Stimulated activated CD4-positive, alpha-beta T cell treated with anti-CD3 and anti-CD28 coated beads, TNF-alpha, amount 100 ng/mL, for 1 hour (primary cell): ENCODE measurements around the gene ASPN.

ENCODE experiments used
- DNase-seq, 3 donors: peaks; one replicate each; pipeline ENCODE4 v3.0.0-alpha.2; 2020; ENCODE audit warnings: low read depth in 3 of 3, low spot score in 1 of 3

Gene ASPN

DNA sequence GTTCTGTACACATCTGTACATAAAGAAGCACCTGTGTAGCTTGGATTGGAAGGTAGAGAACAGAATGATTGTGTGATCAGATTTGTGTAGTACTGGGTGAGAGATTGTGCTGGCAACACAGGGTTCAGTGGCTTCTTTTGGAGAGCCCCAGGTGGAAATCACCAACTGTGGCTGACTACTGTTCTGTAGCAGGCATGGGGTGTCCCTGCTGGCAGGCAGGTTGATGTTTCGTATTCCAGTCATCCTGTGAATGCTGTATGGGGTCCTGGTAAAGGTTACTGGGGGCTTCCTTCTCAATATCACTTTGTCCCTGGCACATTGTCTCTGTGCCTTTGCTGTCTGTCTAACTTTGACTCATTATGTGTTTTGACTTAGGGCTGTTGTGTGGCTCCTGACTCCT lies 5.3 kb downstream of the ASPN start:
- DNase-seq, result no peak

DNA sequence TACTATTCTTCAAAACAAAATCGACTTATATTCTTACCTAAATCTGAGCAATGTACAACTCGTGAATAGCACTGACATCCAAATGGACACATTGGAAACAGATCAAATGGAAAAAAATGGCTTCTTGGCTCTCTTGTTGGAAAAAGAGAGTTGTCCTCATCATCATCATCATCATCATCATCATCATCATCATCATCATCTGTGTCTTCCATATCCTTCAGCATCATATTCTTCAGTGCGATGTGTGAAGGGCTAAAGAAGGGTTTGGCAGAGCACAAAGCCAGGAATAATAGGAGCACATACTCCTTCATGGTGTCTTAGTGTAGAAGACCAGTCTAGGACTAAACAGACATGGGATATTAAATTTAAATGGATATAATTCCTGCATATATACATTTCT lies 7.7 kb downstream of the ASPN start:
- no peak for DNase-seq

DNA sequence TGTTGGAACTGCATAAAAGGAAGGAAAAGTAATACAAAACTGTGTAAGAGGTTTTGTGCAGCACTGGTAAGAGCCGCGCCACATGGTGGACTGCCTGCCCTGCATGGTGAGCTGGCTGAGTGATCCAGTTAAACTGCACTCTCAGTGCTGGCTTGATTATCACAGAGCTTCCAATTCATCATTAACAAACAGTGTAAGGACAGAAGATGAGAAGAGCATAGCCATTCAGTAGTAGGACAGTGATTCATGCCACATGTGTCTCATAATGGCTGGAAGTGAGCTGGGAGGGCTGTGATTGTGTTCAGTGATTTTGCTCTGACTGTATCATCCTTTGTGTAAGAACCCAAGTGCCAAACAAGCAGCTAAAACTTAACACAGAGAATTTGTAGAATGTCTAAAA lies 14.1 kb downstream of the ASPN start:
- DNase-seq, result no peak

DNA sequence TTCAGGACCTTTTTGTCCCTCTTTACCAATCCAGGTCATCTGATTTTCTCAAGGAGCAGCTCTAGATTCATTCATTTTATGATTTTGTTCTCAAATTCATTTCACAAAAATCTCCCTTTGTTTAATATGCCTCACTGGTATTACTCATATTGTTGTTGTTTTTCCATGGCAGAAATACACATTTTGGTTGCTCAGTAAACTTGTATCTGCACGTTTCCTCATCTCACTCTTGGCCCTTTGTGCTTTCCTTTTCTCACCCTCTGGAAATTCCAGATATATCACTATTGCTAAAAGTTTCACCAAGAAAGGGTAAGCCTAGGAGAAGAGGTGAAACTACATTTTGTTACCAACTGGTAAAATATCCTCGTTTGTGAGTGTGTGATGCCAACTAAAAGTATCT lies 14.8 kb downstream of the ASPN start:
- DNase-seq, result no peak

- DNase-seq, result no peak
Measured at GRCh38 chr9:92467041-92467440, 15.3 kb downstream of the ASPN start.

DNA sequence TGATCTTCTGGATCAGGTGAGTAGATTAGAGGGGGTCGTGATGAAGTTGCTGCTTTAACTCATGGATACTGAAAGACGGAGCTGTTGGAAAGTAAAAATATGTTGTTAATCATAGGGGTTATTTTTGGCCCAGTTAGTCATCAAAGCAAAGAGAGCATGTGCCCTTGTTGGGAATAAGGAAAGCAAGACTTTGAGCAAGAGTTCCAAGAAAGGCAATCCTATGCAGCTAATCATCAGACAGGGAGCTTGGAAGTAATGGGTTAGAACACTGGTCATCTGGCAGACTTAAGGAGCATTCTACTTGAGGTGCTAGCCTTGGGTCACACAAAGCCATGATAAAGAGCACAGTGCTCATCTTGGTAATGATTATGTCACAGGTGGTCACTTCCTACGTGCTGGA lies 18.3 kb downstream of the ASPN start:
- no peak for DNase-seq

- DNase-seq, result no peak
Measured at GRCh38 chr9:92463387-92463786, 18.9 kb downstream of the ASPN start.

DNA sequence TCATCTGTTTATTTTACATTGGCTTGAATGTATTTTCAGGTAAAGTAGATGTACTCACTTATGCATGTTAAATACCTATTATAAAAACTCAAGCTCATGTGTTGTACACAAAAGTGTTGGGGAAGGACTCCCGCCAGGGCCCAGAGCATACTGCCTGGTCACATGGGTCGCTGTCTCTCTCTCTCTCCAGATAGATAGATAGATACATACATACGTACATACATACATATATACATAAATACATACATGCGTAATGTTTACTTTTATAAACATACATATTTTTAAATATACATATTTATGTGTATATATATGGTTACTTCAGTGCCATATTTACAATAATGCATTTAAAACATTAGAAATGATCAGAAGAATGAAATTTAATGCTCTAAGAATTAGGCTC lies 24.7 kb downstream of the ASPN start:
- no peak for DNase-seq

DNA sequence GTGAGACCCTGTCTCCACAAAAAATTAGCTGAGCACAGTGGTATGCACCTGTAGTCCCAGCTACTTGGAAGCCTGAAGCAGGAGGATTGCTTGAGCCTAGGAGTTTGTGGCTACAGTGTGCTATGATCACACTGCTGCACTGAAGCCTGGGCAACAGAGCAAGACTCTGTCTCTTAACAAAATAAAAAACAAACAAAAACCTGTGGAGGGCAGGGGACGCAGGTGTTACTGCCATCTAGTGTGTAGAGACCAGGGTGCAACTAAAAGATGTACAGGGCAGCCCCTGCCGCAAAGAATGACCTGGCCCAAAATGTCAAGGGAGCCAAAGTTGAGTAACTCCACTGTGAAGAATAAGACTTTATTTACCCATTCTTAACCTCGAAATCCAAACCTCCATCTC lies 27.1 kb downstream of the ASPN start:
- no peak for DNase-seq

DNA sequence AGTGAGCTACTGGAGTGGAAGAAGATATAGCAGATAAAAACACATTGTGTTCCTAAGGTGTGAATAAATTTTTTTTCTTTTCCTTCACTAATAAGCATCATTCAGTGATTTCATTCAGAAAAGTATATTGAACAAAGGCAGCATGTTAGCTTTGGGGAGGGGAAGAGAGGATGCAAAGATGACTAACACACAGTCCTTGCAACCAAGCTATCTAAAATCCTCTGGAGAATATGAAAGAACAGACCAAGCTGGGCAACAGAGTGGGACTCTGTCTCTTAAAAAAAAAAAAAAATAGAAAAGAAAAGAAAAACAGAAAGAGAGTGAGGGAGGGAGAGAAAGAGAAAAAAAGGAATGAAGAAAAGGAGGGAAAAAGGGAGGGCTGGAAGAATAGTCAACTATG lies 35.8 kb downstream of the ASPN start:
- no peak for DNase-seq

DNA sequence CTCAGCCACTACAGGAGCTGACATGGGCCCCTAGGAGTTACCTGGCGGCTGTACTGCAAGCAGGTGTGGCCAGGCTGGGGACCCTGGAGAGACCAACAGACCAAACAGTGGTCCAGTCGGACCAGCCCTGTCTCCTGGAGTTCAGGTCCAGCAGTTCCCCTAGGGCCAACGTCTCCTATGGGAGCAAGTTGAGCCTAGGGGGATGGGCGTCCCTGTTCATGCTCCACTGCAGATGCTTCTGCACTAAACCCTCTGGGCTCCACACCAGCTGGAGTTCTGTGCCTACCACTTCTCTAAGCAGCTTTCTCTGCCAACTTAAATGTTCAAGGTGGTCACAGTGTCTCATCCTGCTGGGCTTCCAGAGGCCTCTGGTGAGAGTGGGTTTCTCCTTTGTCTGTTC lies 37.5 kb downstream of the ASPN start:
- DNase-seq, result no peak

GRCh38 chr9:92440751-92441046 lies 41.6 kb downstream of the ASPN start:
- no peak for DNase-seq

DNA sequence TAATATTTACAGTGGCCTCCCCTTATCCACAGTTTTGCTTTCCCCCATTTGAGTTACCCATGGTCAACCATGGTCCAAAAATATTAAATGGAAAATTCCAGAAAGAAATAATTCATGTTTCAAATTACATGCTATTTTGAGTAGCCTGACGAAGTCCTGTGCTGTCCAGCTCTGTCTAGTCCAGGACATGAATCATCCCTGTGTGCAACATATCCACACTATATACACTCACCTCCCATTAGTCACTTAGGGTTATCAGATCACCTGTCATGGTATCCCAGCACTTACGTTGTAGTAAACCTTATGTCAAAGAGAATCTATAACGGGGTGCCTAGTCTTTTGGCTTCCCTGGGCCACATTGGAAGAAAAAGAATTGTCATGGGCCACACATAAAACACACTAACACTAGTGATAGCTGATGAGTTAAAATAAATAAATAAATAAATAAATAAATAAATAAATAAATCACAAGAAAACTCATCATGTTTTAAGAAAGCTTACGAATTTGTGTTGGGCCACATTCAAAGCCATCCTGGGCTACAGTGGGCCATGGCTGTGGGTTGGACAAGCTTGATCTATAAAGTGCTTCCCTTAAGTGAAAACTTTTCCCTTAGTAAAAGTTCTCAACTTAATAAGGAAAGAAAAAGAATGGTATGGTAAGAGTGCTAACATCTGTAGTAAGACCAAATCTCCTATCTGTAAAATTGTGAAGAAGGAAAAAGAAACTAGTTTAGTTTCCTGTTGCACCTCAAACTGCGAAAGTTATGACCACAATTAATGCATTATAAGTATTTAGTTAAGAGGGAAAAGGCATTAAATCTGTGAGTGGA lies 42.2 kb downstream of the ASPN start:
- no peak for DNase-seq

GRCh38 chr9:92438900-92439526 lies 43.3 kb downstream of the ASPN start:
- DNase-seq, result no peak

- no peak for DNase-seq
Measured at GRCh38 chr9:92435263-92435662, 47.0 kb downstream of the ASPN start.

DNA sequence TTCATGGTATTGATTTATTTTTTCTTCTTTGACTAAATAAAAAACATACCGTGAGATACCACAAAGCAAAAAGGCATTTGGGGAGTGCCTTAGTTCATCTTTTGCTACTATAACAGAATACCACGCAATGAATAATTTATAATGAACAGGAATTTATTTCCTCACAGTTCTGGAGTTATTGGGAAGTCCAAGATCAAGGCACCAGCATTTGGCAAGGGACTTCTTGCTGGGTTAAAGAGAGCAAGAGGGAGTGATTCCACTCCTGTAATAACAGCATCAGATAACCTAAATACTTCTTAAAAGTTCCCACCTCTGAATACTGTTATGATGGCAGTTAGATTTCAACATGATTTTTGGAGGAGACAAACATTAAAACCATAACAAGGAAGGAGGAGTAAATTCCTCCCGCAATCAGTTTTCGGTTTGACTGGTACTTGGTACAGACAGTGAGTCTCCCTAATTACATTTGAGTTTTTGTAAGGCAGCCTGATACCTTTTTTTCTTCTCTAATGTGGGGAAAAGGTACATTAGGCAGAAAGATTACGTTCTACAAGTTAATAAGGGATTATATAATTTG lies 49.2 kb downstream of the ASPN start:
- DNase-seq, result no peak

DNA sequence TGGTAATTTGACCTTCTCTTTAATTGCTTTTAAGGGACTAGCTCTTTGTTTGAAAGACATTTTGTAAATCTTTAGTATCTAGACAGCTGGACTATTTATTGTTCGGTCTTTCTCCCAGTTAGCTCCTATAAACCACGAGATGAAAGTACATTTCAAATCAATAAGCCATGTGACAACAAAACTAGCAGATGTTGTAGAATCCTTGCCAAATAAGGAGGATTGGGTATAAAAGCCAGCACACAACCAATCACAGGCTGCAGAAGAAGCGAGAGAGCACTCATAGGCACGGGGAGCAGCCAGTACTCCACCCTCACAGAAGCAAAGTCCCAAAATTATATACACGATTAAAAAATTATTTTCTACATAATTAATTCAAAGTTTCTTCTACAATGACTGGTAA lies 50.0 kb downstream of the ASPN start:
- DNase-seq, result no peak

DNA sequence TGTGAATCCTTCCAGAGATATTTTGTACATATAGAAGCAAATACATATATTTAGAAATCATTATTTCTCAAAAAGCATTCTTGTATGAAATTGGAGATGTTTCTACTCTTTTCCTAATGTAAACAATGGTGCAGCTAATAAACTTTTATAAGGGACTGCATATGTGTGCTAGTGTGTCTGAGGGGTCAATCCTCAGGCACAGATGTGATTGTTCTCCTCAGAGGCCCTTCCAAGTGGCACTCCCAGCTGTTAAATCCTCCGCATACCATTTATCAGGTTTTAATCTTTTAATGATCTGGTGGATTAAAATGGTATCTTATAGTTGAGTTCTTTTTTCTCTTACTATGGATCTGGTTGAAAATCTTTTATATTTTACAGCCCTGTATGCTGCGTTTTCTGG lies 52.5 kb downstream of the ASPN start:
- no peak for DNase-seq

DNA sequence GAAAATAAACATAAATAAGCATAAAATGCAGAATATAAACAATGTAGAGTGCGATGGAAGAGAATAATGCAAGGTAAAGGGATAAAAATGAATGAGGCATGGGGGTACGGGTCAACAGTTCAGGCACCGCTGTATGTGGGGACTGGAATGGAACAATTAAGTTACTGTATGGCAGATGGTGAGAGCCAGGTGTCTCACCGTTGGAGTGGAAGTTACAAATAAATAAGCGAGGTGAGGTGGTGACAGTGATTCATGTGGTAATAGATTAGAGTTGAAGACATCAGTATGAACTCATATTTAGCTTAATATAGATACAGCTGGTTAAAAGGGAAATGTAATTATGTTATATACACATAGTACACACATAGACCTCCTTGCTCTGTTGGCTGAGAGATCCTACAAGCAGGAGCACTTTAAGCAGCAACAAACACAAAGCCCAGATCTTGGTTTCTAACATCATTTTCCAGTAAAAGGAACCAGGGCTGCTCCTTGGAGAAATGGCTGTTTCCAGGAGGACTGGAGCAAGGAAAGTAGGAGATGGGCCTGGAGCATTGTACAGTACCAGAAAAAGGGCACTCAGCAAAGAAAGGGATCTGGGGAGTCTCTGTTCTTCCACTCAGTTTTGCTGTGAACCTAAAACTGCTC lies 55.7 kb downstream of the ASPN start:
- no peak for DNase-seq

DNA sequence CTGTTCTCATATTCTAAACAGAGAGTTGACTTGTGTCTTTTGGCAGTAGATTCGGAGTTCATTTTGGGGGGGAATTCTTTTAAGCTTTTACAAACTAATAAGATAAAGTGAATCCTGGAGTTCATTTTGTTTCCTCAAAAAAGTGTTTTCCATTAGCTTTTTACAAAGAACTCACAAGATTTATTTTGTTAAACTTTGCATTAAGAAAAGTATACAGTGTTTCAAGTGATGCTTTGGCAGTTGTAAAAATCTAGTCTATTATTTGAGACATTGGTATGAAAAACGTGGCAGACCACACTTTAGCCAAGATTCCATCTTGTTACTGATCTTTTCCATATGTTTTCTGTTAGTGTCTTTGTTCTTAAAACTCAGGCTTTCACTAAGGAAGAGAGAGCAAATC lies 56.8 kb downstream of the ASPN start:
- no peak for DNase-seq

GRCh38 chr9:92424340-92424739 lies 58.0 kb downstream of the ASPN start, which contains the start of gene OMD:
Gene OMD (minus strand): TSS chr9:92424471. CDS start chr9:92417558, 6,913 bp downstream.
- no peak for DNase-seq

- no peak for DNase-seq
Measured at GRCh38 chr9:92423612-92424011, 58.7 kb downstream of the ASPN start.
